H1 (cell line): ENCODE results near the gene RAB26. TPM values are rescaled to one million over a fixed set of nuclear protein-coding genes. Genes with fewer than 3 reads are reported as not detected.

Experiments
- CTCF ChIA-PET: fragments of 300-600 bp; sonication (Branson Sonifier 250); formaldehyde crosslinking; loops from one replicate; lab custom pipeline; 2021; ENCODE audit not compliant: partially characterized antibody; lab: Charles Lee
- POLR2A ChIA-PET: fragments of 300-600 bp; sonication (Branson Sonifier 250); formaldehyde crosslinking; loops from one replicate; lab custom pipeline; 2021; ENCODE audit warnings: inconsistent platforms; ENCODE audit not compliant: partially characterized antibody; lab: Charles Lee
- DNase-seq, 2 experiments: peaks; one replicate each; pipeline versions ENCODE4 v3.0.0 to v3.0.0-alpha.2; 2010 to 2022; ENCODE audit warnings: low spot score in 2 of 2, low read depth in 1 of 2, mixed read lengths in 1 of 2
- FAIRE-seq: peaks from 2 replicates; lab custom pipeline; 2011; peaks lifted over from hg19 to GRCh38; lab: Jason Lieb, UNC
- H2AFZ ChIP-seq: 2 replicates; pipeline ENCODE4 v1.8.1; 2012; ENCODE audit warnings: low read length, inconsistent platforms
- H2AK5ac ChIP-seq: 2 replicates; pipeline ENCODE4 v1.6.1; 2013; ENCODE audit warnings: low read depth, low read length
- H2BK120ac ChIP-seq: replicated peaks from 2 replicates; pipeline ENCODE3; 2013; ENCODE audit warnings: low read depth, low read length, inconsistent platforms
- H2BK12ac ChIP-seq: 2 replicates; pipeline ENCODE4 v1.6.1; 2013; ENCODE audit warnings: low read depth, low read length
- H2BK15ac ChIP-seq: 2 replicates; pipeline ENCODE4 v1.6.1; 2013; ENCODE audit warnings: low read length
- H2BK20ac ChIP-seq: 2 replicates; pipeline ENCODE4 v1.6.1; 2013; ENCODE audit warnings: low read length
- H2BK5ac ChIP-seq: 2 replicates; pipeline ENCODE4 v1.6.1; 2013; ENCODE audit warnings: low read depth, low read length
- H3K14ac ChIP-seq: 2 replicates; pipeline ENCODE4 v1.6.1; 2013; ENCODE audit warnings: inconsistent platforms; ENCODE audit not compliant: insufficient read length
- H3K18ac ChIP-seq: 2 replicates; pipeline ENCODE4 v1.6.1; 2013; ENCODE audit warnings: low read length; ENCODE audit errors: extremely low read depth
- H3K23ac ChIP-seq: 2 replicates; pipeline ENCODE4 v1.6.1; 2013; ENCODE audit warnings: inconsistent platforms; ENCODE audit not compliant: insufficient read length
- H3K23me2 ChIP-seq: 2 replicates; pipeline ENCODE4 v1.6.1; 2013; ENCODE audit warnings: low read depth, low read length
- H3K27ac ChIP-seq: 2 replicates; pipeline ENCODE4 v1.6.1; 2011; ENCODE audit warnings: low read depth, low read length, inconsistent platforms
- H3K27me3 ChIP-seq, 4 experiments: replicated peaks in 1 of 4; 1 replicate in 1 of 4; 2 replicates in 3 of 4; pipeline versions ENCODE4 v1.6.1 to v1.8.1; 2011 to 2013; ENCODE audit warnings: low read length in 3 of 4, mild to moderate bottlenecking in 3 of 4, inconsistent platforms in 2 of 4, mixed read lengths in 2 of 4, moderate library complexity in 1 of 4; ENCODE audit not compliant: control insufficient read depth in 3 of 4, insufficient read depth in 3 of 4; ENCODE audit errors: extremely low read depth in 1 of 4
- H3K36me3 ChIP-seq, 4 experiments: 2 replicates each; pipeline versions ENCODE4 v1.6.1 to v1.8.1; 2011 to 2013; ENCODE audit warnings: mild to moderate bottlenecking in 4 of 4, low read length in 3 of 4, moderate library complexity in 2 of 4, control low read depth in 1 of 4, inconsistent platforms in 1 of 4; ENCODE audit not compliant: insufficient read depth in 4 of 4, control insufficient read depth in 2 of 4
- H3K4ac ChIP-seq: replicated peaks from 2 replicates; pipeline ENCODE3; 2013; ENCODE audit warnings: low read length, low read depth, mixed read lengths, inconsistent platforms; ENCODE audit not compliant: insufficient read length
- H3K4me1 ChIP-seq, 4 experiments: replicated peaks in 1 of 4; 1 replicate in 1 of 4; 2 replicates in 3 of 4; pipeline versions ENCODE4 v1.6.1 to v1.8.1; 2011 to 2013; ENCODE audit warnings: low read length in 3 of 4, inconsistent platforms in 2 of 4, mixed read lengths in 1 of 4; ENCODE audit not compliant: insufficient read depth in 4 of 4, control insufficient read depth in 3 of 4
- H3K4me2 ChIP-seq, 2 experiments: 2 replicates each; pipeline versions ENCODE4 v1.6.1 to v1.8.1; 2011 to 2013; ENCODE audit warnings: low read depth in 2 of 2, low read length in 2 of 2, control low read depth in 1 of 2, inconsistent platforms in 1 of 2, mild to moderate bottlenecking in 1 of 2; ENCODE audit not compliant: insufficient read depth in 1 of 2
- H3K4me3 ChIP-seq, 4 experiments: fragments of 200-600, 300-600 bp in 1 of 4; sonication (generic), shearing (Covaris generic), sonication (Bioruptor Twin) in 1 of 4; 2 replicates each; pipeline versions ENCODE4 v1.5.1 to v1.8.1; 2011 to 2016; ENCODE audit warnings: low read length in 4 of 4, low read depth in 3 of 4, control low read depth in 2 of 4, inconsistent platforms in 2 of 4, mild to moderate bottlenecking in 2 of 4, mixed read lengths in 1 of 4, moderate library complexity in 1 of 4; ENCODE audit not compliant: insufficient read depth in 2 of 4; ENCODE audit errors: extremely low read depth in 1 of 4
- H3K56ac ChIP-seq: replicated peaks from 2 replicates; pipeline ENCODE3; 2013; ENCODE audit warnings: low read depth, mild to moderate bottlenecking, mixed read lengths, low read length, inconsistent platforms; ENCODE audit not compliant: insufficient read length
- H3K79me1 ChIP-seq: 2 replicates; pipeline ENCODE4 v1.6.1; 2013; ENCODE audit warnings: low read depth, low read length, control low read depth
- H3K79me2 ChIP-seq, 2 experiments: 2 replicates each; pipeline versions ENCODE4 v1.6.1 to v1.8.1; 2012 to 2013; ENCODE audit warnings: low read length in 2 of 2, mild to moderate bottlenecking in 2 of 2, inconsistent platforms in 1 of 2; ENCODE audit not compliant: insufficient read depth in 2 of 2, control insufficient read depth in 1 of 2
- H3K9ac ChIP-seq, 4 experiments: replicated peaks in 1 of 4; 1 replicate in 1 of 4; 2 replicates in 3 of 4; pipeline versions ENCODE4 v1.6.1 to v1.8.1; 2011 to 2013; ENCODE audit warnings: low read depth in 3 of 4, low read length in 3 of 4, control low read depth in 2 of 4, mild to moderate bottlenecking in 2 of 4, moderate library complexity in 2 of 4, inconsistent platforms in 1 of 4; ENCODE audit errors: extremely low read depth in 1 of 4
- H3K9me3 ChIP-seq, 2 experiments: 2 replicates each; pipeline versions ENCODE4 v1.6.1 to v1.8.1; 2012 to 2013; ENCODE audit warnings: mild to moderate bottlenecking in 2 of 2, moderate library complexity in 2 of 2, control low read depth in 1 of 2, inconsistent platforms in 1 of 2, low read depth in 1 of 2, low read length in 1 of 2, mixed read lengths in 1 of 2; ENCODE audit not compliant: insufficient read depth in 2 of 2
- H4K20me1 ChIP-seq, 2 experiments: replicated peaks in 1 of 2; 2 replicates each; pipeline versions ENCODE3 to v1.8.1; 2011 to 2013; ENCODE audit warnings: inconsistent platforms in 2 of 2, low read length in 2 of 2, mild to moderate bottlenecking in 1 of 2; ENCODE audit not compliant: insufficient read depth in 2 of 2, control insufficient read depth in 1 of 2
- H4K5ac ChIP-seq: 2 replicates; pipeline ENCODE4 v1.6.1; 2013; ENCODE audit warnings: low read length, low read depth, mixed read lengths, inconsistent platforms; ENCODE audit not compliant: insufficient read length
- H4K8ac ChIP-seq: 2 replicates; pipeline ENCODE4 v1.8.0; 2013; ENCODE audit warnings: mild to moderate bottlenecking, moderate library complexity, low read length, inconsistent platforms; ENCODE audit not compliant: insufficient read depth; ENCODE audit errors: extremely low read depth
- H4K91ac ChIP-seq: replicated peaks from 2 replicates; pipeline ENCODE3; 2013; ENCODE audit warnings: low read length, mixed read lengths, inconsistent platforms; ENCODE audit not compliant: insufficient read length
- BACH1 ChIP-seq: IDR thresholded peaks from 2 replicates; pipeline ENCODE4 v1.6.1; 2012; ENCODE audit warnings: low read length, improper control_type of control experiment
- CREB1 ChIP-seq: IDR thresholded peaks from 2 replicates; pipeline ENCODE4 v1.6.1; 2012; ENCODE audit warnings: inconsistent platforms
- EGR1 ChIP-seq: IDR thresholded peaks from 2 replicates; pipeline ENCODE4 v1.6.1; 2011; ENCODE audit warnings: low read depth, low read length, borderline replicate concordance
- HDAC2 ChIP-seq, 2 experiments: fragments of 300-600 bp in 1 of 2; sonication (generic) in 1 of 2; IDR thresholded peaks; 2 replicates each; pipeline ENCODE4 v1.6.1; 2011 to 2012; ENCODE audit warnings: low read depth in 2 of 2, low read length in 2 of 2, mild to moderate bottlenecking in 2 of 2, moderate library complexity in 2 of 2, borderline replicate concordance in 1 of 2, inconsistent platforms in 1 of 2
- HDAC6 ChIP-seq: IDR thresholded peaks from one replicate; pipeline ENCODE4 v1.7.1; 2012; ENCODE audit warnings: low read depth, mild to moderate bottlenecking, inconsistent platforms, low read length, moderate library complexity
- NANOG ChIP-seq: IDR thresholded peaks from 2 replicates; pipeline ENCODE4 v1.6.1; 2011; ENCODE audit warnings: low read length, low read depth, mild to moderate bottlenecking, inconsistent platforms; ENCODE audit not compliant: insufficient read depth, poor library complexity, severe bottlenecking
- POU5F1 ChIP-seq: IDR thresholded peaks from 2 replicates; pipeline ENCODE4 v1.6.1; 2011; ENCODE audit warnings: low read depth, mild to moderate bottlenecking, low read length, moderate library complexity
- WGBS, 2 experiments: shearing (Covaris generic) in 1 of 2; methylation state at CpG; one replicate each; pipeline versions ENCODE4 v1.1.6 to v1.1.7; 2013 to 2015; ENCODE audit warnings: low lambda C conversion rate in 2 of 2, mixed read lengths in 2 of 2, inconsistent platforms in 1 of 2, low coverage in 1 of 2, missing lambda C conversion rate in 1 of 2; ENCODE audit not compliant: insufficient replicate concordance in 2 of 2, insufficient coverage in 1 of 2, insufficient read length in 1 of 2; ENCODE audit errors: extremely low coverage in 1 of 2, missing lambda C conversion rate in 1 of 2; 5-methylcytosine and 5-hydroxymethylcytosine counted together
- polyA plus RNA-seq, 7 experiments: library from polyadenylated mRNA; depleted of rRNA in 3 of 7; stranded (reverse) in 5 of 7; unstranded in 2 of 7; fragments of >200 nt in 5 of 7; fragments of 200-250 nt in 2 of 7; gene quantifications; 1 replicate in 5 of 7; 2 replicates in 1 of 7; 4 replicates in 1 of 7; pipeline versions ENCODE4 v1.2.1 to v1.2.3, GENCODE V29; 2011 to 2013; ENCODE audit warnings: missing spikeins in 2 of 7, mixed read lengths in 2 of 7
- total RNA-seq: library from RNA; stranded (reverse); fragmentation: NEBNext Ultra II Directional; extraction: Animal tissue kit (Norgen Biotek cat#: 25700); gene quantifications from 2 replicates; pipeline ENCODE4 v1.2.1, GENCODE V29; 2021

The RAB26 gene
- total and polyA plus RNA-seq, 2 of the 8 experiments (the other 6 are each of a cell fraction or from before 2014, with no cell fraction given): 4.3 to 5.4 TPM

GRCh38 chr16:2176047-2176446 is 27.6 kb downstream of the RAB26 start:
- Histone ChIP-seq H2BK12ac (no peak overlapping the region), H3K9me3 (no peaks in the 10 kb centered on the region), H3K27me3 (no peaks in the 10 kb centered on the region; a peak in 1 of 7 replicates), H2BK120ac (no peak overlapping the region), H3K56ac (no peak overlapping the region), H3K79me2 (no peaks in the 10 kb centered on the region), H3K14ac (no peak overlapping the region), H2AFZ (no peak overlapping the region), H3K23ac (no peak overlapping the region), H3K9ac (no peak overlapping the region), H3K4ac (no peak overlapping the region), H3K18ac (no peak overlapping the region), H3K36me3 (peaks cover 21 to 59% (median 33%) of the 10 kb centered on the region in 4 experiments), H4K91ac (no peak overlapping the region), H3K79me1 (no peaks in the 10 kb centered on the region), H3K27ac (no peak overlapping the region), H4K20me1 (peaks cover 2 to 24% of the 10 kb centered on the region in 2 experiments), H3K23me2 (no peaks in the 10 kb centered on the region; the same call in 1 of the 2 replicates), H2BK15ac (no peak overlapping the region), H4K5ac (no peak overlapping the region), H3K4me1 (no peaks in the 10 kb centered on the region; a peak in 1 of 7 replicates), H2BK5ac (no peak overlapping the region), H3K4me3 (no peak overlapping the region), H2BK20ac (no peak overlapping the region), H4K8ac (no peak overlapping the region), H3K4me2 (no peak overlapping the region), H2AK5ac (no peak overlapping the region)
- no peak for TF ChIP-seq CREB1
- no peak for TF ChIP-seq HDAC2 (IDR thresholded peaks at IDR 0.05; ENCODE audit: borderline replicate concordance in 1 of 2, low read depth in 2 of 2, low read length in 2 of 2)
- TF ChIP-seq BACH1: no peak
- TF ChIP-seq POU5F1: no peak
- no peak for TF ChIP-seq NANOG
- TF ChIP-seq HDAC6: no peak
- no peak for TF ChIP-seq EGR1
- POLR2A ChIA-PET: interaction anchor here (13.5 kb wide), 1 partner anchor 19 kb away, joined by 312 read pairs; the partner anchor contains the start of gene TRAF7
- FAIRE-seq (no peak), DNase-seq (no peak)
- CTCF ChIA-PET: interaction anchor here (0.8 kb wide), 1 partner anchor 494 kb away, joined by 5 read pairs; no protein-coding TSS in a partner anchor
- 100% methylated on average over 23 of the region's 23 CpGs; no CpG with 5 or more reads in 1 of the 2 experiments for WGBS, 2 experiments
